GM20000 (cell line): Measurements from ENCODE around the gene RYK.

ENCODE experiments used
- DNase-seq: peaks from one replicate; pipeline ENCODE4 v3.0.0; 2012; ENCODE audit warnings: low spot score
- TF ChIP-seq, protein P1 (sequence below): IDR thresholded peaks from 2 replicates; pipeline ENCODE4 v1.5.1; 2012; ENCODE audit warnings: mild to moderate bottlenecking, control low read depth; ENCODE audit errors: extremely low read depth, missing control alignments

The RYK gene

DNA sequence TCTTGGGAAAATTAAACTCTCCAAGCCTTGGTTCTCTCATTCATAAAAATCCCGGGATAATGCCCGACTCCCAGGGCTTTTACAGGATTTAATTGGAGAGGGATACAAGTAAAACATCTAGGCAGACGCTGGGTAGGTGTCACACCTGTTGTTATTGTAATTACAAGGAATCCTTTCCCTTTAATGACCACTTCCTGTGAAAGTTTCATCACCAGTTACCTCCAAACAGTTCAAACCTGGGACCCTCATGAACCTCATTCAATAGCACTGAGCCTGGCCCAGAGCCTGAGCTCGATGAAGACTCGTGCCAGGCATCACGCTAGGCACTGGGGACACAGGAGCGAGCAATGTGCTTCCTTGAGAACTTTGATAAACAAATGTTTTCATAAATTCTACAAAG, 2.1 kb upstream of the RYK start:
- DNase-seq: no peak

DNA sequence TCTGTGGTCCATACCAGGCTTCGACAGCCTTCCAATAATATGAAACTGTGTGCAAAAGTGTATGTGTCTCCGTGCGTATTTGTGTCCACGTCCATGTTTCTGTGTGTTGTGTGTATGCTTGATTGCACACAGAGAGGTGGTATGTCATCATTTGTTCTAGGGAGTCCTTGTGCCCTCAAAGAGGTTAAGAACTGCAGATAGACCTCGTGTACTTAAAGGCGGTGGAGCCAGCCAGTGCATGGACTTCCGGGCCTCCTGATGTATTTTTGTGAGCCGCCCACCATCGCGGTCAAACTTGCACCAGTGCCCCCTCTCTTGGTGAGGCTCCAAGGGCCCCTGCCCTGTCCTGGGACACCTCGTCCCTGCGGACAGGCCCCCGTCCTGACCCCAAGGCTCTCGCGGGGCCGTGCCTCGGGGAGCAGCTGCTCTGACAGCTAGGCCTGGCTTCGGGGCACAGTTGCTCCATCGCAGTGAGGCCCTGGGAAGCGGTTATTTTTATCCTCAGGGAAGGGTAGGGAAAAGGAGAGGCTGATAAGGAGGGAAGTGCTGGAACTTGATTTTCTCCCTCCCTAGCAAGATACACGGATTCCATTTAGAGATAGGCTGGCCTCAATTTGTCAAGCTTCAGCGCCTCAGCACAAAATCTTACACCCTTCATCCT, 1.2 kb upstream of the RYK start:
- TF ChIP-seq, protein P1, sequence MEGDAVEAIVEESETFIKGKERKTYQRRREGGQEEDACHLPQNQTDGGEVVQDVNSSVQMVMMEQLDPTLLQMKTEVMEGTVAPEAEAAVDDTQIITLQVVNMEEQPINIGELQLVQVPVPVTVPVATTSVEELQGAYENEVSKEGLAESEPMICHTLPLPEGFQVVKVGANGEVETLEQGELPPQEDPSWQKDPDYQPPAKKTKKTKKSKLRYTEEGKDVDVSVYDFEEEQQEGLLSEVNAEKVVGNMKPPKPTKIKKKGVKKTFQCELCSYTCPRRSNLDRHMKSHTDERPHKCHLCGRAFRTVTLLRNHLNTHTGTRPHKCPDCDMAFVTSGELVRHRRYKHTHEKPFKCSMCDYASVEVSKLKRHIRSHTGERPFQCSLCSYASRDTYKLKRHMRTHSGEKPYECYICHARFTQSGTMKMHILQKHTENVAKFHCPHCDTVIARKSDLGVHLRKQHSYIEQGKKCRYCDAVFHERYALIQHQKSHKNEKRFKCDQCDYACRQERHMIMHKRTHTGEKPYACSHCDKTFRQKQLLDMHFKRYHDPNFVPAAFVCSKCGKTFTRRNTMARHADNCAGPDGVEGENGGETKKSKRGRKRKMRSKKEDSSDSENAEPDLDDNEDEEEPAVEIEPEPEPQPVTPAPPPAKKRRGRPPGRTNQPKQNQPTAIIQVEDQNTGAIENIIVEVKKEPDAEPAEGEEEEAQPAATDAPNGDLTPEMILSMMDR: no peak
- DNase-seq: no peak

More for the DNA sequence above, 2.1 kb upstream of the RYK start:
- TF ChIP-seq, protein P1: no peak

DNA sequence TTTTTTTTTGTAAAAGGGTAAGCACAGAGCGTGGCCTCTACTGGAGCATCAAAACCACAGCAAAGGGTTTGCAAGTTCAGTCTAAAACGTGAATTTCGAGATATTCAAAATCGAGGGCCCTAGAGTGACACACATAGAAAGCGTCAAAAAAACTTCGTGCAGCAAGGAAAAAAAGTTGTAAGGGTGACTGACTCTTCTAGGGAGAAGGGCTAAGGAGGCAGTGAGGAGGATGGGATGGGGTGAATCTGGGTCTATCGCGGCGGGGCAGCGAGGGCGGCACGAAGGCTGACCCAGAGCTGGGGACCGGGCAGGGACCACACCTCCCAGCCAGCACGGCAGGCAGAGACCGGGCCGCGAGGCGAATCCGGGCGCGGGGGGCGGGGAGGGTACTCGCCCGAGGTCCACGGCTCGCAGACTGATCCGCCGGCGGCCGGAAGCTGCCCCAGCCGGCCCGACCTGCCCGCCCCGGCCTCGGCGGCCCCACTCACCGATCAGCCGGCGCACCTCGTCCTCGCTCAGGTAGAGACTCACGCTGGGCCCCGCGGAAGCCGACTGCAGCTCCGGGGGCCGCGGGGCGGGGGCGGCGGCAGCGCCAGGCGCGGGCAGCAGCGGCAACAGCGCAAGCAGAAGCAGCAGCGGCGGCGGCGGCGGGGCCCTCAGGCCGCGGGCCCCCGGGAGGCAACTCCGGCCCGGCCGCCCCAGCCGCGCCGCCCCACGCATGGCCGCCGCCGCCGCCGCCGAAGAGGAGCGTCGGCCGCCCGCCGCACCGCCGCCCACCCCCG, 533 bp downstream of the RYK start:
- peak; percentile 73 for DNase-seq
- TF ChIP-seq, protein P1: no peak

DNA sequence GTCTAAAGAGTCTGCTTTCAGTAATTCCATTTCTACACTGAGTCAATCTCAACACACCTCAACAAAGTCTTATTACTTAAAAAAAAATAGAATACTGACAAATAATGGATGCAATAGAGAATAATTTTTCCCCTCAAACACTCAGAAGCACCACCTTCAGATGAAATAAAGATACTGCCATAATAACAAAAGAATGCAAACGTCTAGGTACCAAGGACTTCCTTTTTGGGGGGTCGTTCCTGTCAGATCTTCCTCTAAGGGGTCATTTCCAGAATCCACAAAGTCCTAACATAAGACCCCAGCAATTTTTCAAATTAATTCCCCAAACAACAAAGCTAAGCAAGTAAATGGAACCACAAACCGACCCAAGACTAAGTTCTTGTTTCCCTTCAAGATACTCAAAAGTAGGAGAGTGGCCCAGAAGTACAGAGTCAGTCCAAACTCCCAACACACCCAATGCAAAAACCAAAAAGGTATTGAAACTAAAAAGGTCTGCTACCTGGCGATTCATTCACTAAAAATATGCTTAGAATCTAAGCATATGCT, 1.3 kb downstream of the RYK start:
- TF ChIP-seq, protein P1: no peak
- DNase-seq: no peak

DNA sequence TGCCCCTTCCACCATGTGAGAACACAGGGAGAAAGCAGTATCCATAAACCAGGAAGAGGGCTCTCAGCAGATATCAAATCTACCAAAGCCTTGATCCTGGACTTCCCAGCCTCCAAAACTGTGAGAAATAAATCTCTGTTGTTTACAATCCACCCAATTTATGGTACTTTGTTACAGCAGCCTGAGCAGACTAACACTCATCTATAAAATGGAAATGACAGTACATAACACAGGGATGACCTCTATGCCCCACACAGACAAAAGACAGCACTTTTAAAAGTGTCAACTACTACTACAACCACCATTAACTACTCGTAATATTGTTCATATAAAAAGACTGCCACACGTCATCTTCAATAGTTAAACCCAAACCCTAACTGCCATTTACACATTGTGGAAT, 5.7 kb downstream of the RYK start:
- TF ChIP-seq, protein P1: no peak
- no peak for DNase-seq

DNA sequence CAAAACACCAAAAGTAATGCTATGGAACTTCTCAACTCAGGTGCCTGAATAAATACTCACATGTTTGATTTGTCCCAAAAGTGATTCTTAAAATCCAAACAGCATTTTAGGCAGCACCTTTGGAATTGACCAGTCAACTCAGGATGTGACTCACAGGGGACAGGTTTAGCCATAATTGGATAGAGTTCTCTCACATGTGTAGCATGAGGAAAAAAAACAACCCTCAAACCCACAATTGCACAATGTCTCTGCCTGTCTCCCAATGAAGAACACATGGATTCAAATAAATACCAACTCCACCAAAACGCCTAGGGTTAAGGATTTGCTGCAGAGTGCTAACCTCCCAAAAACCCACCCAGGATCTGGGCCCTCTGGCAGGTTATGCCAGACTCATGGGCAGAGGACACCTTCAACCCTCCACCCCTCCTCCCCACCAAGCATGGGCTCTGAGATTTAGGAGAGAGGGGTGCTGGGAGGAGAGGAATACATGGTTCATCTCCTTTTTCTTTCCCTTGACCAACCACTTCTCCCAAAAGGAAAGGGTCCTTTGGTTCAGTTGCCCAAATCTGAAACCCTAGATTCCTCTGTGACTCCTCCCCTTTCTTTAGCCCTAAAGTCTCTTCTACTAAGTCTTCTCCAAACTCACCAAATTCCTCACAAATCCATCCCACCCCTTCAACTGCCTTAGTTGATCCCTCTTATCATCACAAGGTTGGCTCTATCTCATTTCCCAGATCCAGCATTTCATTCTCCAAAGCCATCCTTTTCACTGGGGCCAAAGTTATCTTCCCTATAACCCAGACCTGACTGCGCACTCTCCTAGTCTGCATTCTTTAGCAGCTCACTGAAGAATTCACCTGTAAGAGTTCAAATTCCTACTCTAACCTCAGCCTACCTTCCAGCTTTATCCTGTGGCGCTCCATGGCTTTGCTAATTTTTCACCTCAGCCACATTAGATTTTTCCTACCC, 7.7 kb downstream of the RYK start:
- no peak for DNase-seq
- TF ChIP-seq, protein P1: no peak
